HFF-Myc (cell line): ENCODE results near the gene PRPS1.

Experiments
- DNase-seq: peaks from one replicate; pipeline ENCODE4 v3.0.0-alpha.2; 2011; ENCODE audit warnings: low read depth; ENCODE audit errors: extremely low read depth
- H3K4me3 ChIP-seq: replicated peaks from 2 replicates; pipeline ENCODE4 v1.5.1; 2011; ENCODE audit warnings: low read depth, mild to moderate bottlenecking, control low read depth, low read length
- TF ChIP-seq, protein P1 (sequence below): IDR thresholded peaks from 2 replicates; pipeline ENCODE4 v1.5.1; 2012; ENCODE audit warnings: mild to moderate bottlenecking, low read depth, low read length, control low read depth; ENCODE audit errors: missing control alignments

Gene PRPS1

DNA sequence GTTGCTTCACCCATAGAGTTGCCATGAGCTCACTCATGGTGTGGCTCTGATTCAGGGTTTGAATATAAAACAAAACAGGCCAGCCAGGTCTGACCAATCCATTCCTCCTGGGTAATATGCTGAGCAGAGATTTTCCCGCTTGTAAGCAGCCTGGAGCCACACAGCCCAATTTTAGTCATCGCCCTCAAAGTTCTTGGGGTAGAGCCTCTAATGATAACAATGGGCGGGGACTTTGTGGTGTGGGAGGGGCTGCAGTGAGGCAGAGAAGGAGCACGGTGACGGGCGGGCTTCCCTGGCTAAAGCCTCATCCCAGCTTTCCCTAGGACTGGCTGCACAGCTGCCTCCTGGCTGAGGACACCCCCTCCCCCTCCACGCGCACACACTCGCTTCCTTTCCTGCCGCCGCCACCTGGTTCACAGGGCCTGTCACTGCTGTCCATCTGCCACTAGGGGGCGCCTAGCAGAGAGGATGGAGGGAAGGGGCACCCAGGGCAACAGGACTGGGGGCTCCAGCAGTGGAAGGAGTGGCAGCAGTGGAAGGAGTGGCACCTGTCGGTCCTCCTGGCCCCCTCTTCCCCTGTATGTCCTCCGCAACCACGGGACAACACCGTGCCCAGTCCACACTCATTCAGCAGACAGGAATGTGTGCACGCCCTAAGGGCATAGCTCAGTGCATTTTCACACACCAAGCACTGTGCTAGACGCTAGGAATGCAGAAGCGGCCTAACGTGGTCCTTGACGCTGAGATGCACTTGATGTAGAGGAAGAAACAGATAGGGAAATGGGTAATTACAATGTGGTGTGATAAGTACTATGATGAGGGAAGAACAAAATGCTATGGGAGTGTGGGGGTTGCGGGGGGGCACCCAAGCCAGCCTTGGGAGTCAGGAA is 26.8 kb downstream of the PRPS1 start:
- TF ChIP-seq, protein P1, sequence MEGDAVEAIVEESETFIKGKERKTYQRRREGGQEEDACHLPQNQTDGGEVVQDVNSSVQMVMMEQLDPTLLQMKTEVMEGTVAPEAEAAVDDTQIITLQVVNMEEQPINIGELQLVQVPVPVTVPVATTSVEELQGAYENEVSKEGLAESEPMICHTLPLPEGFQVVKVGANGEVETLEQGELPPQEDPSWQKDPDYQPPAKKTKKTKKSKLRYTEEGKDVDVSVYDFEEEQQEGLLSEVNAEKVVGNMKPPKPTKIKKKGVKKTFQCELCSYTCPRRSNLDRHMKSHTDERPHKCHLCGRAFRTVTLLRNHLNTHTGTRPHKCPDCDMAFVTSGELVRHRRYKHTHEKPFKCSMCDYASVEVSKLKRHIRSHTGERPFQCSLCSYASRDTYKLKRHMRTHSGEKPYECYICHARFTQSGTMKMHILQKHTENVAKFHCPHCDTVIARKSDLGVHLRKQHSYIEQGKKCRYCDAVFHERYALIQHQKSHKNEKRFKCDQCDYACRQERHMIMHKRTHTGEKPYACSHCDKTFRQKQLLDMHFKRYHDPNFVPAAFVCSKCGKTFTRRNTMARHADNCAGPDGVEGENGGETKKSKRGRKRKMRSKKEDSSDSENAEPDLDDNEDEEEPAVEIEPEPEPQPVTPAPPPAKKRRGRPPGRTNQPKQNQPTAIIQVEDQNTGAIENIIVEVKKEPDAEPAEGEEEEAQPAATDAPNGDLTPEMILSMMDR = peak; percentile 73
- no peak overlapping the region for H3K4me3 ChIP-seq
- DNase-seq = peak; percentile 51

- TF ChIP-seq, protein P1 = no peak
- DNase-seq = no peak
- H3K4me3 ChIP-seq = no peak overlapping the region
Observed at GRCh38 chrX:107656978-107657377, 28.7 kb downstream of the PRPS1 start.

DNA sequence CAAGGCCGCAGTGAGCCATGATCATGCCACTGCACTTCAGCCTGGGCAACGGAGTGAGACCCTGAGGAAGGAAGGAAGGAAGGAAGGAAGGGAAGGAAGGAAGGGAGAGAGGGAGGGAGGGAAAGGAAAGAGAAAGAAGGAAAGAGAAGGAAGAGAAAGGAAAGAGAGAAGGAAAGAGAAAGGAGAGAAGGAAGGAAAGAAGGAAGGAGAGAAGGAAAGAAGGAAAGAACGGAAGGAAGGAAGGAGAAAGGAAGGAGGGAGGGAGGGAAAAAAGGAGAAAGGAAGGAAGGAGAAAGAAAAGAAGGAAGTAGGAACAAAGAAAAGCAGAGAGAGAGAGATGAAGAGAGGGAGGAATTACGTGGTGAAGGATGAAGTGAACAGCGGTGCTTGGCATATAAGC is 30.4 kb downstream of the PRPS1 start:
- no peak overlapping the region for H3K4me3 ChIP-seq
- no peak for DNase-seq
- TF ChIP-seq, protein P1 = no peak

GRCh38 chrX:107659286-107659685 is 31.0 kb downstream of the PRPS1 start:
- H3K4me3 ChIP-seq = no peak overlapping the region
- TF ChIP-seq, protein P1 = no peak
- no peak for DNase-seq

DNA sequence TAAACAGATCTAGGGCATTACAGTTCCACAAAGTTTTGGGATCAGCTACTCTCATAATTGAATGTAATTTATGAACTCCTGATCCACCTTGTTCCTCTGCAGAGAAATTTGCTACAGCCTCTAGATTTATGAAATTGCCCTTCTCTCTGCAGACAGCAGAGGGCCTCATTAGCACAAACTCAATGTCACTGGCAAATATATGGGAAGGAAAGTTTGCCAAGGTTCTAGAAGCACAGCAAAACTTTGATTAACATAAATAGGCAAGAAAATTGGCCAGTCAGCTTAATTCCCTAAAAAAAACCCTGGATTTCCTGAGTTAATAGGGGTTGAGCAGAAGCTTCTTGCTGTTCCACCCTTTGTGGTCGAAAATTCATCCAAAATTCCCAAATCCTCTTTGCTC is 31.5 kb downstream of the PRPS1 start:
- H3K4me3 ChIP-seq = no peak overlapping the region
- TF ChIP-seq, protein P1 = peak; percentile 56
- no peak for DNase-seq

GRCh38 chrX:107662145-107662544 is 33.8 kb downstream of the PRPS1 start:
- H3K4me3 ChIP-seq = no peak overlapping the region
- DNase-seq = no peak
- TF ChIP-seq, protein P1 = no peak
